ENCODE measurements around the gene CENPP.

The CENPP gene

DNA sequence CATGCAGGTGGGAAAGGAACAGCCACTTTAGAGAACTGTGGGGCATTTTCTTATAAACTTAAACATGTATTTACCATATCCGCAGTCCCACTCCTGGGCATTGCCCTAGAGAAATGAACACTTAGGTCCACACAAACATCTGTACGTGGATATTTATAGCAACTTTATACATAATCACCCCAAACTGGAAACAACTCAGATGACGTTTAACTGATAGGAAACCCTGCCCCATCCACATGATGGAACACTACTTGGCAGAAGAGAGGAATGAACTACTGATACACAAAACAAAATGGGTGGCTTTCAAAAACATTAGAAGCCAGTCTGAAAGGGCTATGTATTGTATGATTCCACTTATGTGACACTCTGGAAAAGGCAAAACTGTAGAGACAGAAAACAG is 187.6 kb downstream of the CENPP start:
- no peak for TF ChIP-seq CTCF (IDR thresholded peaks at IDR 0.05; ENCODE audit: borderline replicate concordance, control extremely low read depth, extremely low read depth, insufficient read depth, missing control alignments)
- in situ Hi-C loops (cut with MboI; ENCODE audit: low sequenced_read_pairs, unreplicated experiment) = no loop called here
- no peak for DNase-seq (ENCODE audit: low spot score)

DNA sequence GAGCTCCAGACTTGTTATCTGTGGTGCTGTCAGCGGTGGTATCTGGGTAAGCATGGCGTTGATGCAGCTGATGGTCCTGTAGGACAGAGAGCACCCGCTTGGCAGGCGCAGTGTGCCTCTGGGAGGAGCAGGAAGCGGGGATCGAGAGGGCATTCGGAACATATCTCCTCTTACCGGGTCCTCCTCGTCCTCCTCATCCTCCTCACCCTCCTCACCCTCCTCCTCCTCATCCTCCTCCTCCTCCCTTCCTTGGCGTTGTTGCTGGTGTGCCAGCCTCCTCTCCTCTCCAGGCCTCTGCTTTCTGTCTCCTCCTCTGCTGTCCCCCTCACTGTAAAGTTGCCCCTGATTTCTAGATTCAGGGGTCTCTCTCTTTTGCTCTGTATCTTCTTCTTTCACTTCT is 188.9 kb downstream of the CENPP start:
- no peak for TF ChIP-seq CTCF (IDR thresholded peaks at IDR 0.05; ENCODE audit: borderline replicate concordance, control extremely low read depth, extremely low read depth, insufficient read depth, missing control alignments)
- in situ Hi-C loops (cut with MboI; ENCODE audit: low sequenced_read_pairs, unreplicated experiment) = no loop called here
- no peak for DNase-seq (ENCODE audit: low spot score)

GRCh38 chr9:92516521-92516920 is 190.8 kb downstream of the CENPP start:
- in situ Hi-C loops (cut with MboI; ENCODE audit: low sequenced_read_pairs, unreplicated experiment) = no loop called here
- TF ChIP-seq CTCF (IDR thresholded peaks at IDR 0.05; ENCODE audit: borderline replicate concordance, control extremely low read depth, extremely low read depth, insufficient read depth, missing control alignments) = no peak
- DNase-seq (ENCODE audit: low spot score) = no peak

DNA sequence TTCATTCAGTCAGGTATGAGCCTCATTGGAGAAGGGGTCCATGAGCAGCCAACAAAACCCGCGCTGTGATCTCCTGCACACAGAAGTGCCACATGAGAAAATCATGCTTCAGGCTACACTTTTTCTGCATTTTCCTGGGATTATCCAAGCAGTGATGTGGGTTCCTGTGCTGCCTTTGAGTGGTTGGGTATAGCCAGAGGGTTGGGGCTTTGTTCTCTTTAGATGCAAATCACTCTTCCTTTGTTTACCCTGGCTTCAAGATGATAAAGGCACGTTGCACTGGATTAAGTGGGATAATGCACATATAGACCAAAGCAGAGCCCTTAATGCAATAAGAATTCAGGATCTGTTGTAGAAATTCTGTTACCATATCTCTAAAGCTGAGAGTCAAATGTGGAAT is 191.3 kb downstream of the CENPP start:
- DNase-seq (ENCODE audit: low spot score) = no peak
- no peak for TF ChIP-seq CTCF (IDR thresholded peaks at IDR 0.05; ENCODE audit: borderline replicate concordance, control extremely low read depth, extremely low read depth, insufficient read depth, missing control alignments)
- in situ Hi-C loops (cut with MboI; ENCODE audit: low sequenced_read_pairs, unreplicated experiment) = no loop called here

DNA sequence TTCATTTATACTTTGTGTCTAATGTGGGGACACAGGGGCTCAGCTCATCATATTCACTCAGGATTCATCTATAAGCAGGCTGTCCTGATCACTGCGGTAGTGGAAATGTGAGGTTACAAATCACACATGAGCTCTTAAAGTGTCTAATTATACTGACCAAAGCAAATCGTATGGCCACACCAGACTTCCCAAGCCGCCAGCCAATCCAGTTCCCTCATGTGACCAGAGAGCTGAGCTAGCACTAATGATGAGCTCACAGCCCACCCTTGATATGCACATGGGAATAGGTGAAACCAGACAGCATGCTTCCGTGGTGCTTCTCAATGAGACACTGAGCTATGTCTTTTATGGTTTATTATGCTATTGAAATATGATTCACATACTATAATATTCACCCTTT is 192.4 kb downstream of the CENPP start:
- DNase-seq (ENCODE audit: low spot score) = no peak
- no peak for TF ChIP-seq CTCF (IDR thresholded peaks at IDR 0.05; ENCODE audit: borderline replicate concordance, control extremely low read depth, extremely low read depth, insufficient read depth, missing control alignments)
- in situ Hi-C loops (cut with MboI; ENCODE audit: low sequenced_read_pairs, unreplicated experiment) = no loop called here

DNA sequence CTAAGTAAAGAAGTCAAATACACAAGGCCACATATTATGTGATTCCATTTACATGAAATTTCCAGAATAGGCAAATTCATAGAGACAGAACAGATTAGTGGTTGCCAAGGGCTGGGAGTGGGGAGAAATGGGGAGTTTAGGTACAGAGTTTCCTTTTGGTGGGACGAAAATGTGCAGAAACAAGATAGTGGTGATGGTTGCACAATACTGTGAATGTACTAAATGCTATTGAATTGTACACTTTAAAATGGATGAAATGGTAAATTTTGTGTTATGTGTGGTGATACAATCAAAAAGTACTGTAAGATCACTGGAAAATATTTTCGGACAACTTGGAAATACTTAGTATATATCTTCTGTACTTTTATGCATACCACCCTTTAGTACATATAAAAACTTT is 195.1 kb downstream of the CENPP start:
- DNase-seq (ENCODE audit: low spot score) = no peak
- in situ Hi-C loops (cut with MboI; ENCODE audit: low sequenced_read_pairs, unreplicated experiment) = no loop called here
- TF ChIP-seq CTCF (IDR thresholded peaks at IDR 0.05; ENCODE audit: borderline replicate concordance, control extremely low read depth, extremely low read depth, insufficient read depth, missing control alignments) = no peak

All from GM13976 (cell line).